Measurements from ENCODE around the gene SYTL1. TPM values are rescaled to one million over a fixed set of nuclear protein-coding genes. Genes with fewer than 3 reads are reported as not detected.

SYTL1 gene
- total RNA-seq, 1 donor, result 44.3 TPM

- H3K9me3 ChIP-seq (ENCODE audit: low read depth, low read length), result no peaks in the 10 kb centered on the region
- H3K4me3 ChIP-seq (ENCODE audit: low read length), result no peak overlapping the region
- no peaks in the 10 kb centered on the region for H3K27me3 ChIP-seq (ENCODE audit: insufficient read depth, low read length)
- H3K4me1 ChIP-seq (ENCODE audit: insufficient read depth, low read length), result peaks cover 25% of the 10 kb centered on the region
Observed at GRCh38 chr1:27393641-27394281, 51.9 kb downstream of the SYTL1 start.

- Histone ChIP-seq H3K4me1 (ENCODE audit: insufficient read depth, low read length) (peaks cover 25% of the 10 kb centered on the region), H3K9me3 (ENCODE audit: low read depth, low read length) (no peaks in the 10 kb centered on the region), H3K4me3 (ENCODE audit: low read length) (no peak overlapping the region), H3K27me3 (ENCODE audit: insufficient read depth, low read length) (no peaks in the 10 kb centered on the region)
Observed at GRCh38 chr1:27394282-27394658, 52.4 kb downstream of the SYTL1 start.

- H3K4me1 ChIP-seq (ENCODE audit: insufficient read depth, low read length), result peaks cover 25% of the 10 kb centered on the region
- no peak overlapping the region for H3K4me3 ChIP-seq (ENCODE audit: low read length)
- no peaks in the 10 kb centered on the region for H3K9me3 ChIP-seq (ENCODE audit: low read depth, low read length)
- no peaks in the 10 kb centered on the region for H3K27me3 ChIP-seq (ENCODE audit: insufficient read depth, low read length)
Observed at GRCh38 chr1:27394925-27395324, 53.1 kb downstream of the SYTL1 start.

GRCh38 chr1:27395441-27396195, 53.8 kb downstream of the SYTL1 start:
- peaks cover 25% of the 10 kb centered on the region for H3K4me1 ChIP-seq (ENCODE audit: insufficient read depth, low read length)

GRCh38 chr1:27397110-27397509, 55.3 kb downstream of the SYTL1 start:
- H3K4me1 ChIP-seq (ENCODE audit: insufficient read depth, low read length), result peaks cover 22% of the 10 kb centered on the region
- no peaks in the 10 kb centered on the region for H3K27me3 ChIP-seq (ENCODE audit: insufficient read depth, low read length)
- no peaks in the 10 kb centered on the region for H3K9me3 ChIP-seq (ENCODE audit: low read depth, low read length)
- H3K4me3 ChIP-seq (ENCODE audit: low read length), result no peak overlapping the region

More at GRCh38 chr1:27395441-27396195, 53.8 kb downstream of the SYTL1 start:
- H3K4me3 ChIP-seq (ENCODE audit: low read length), result no peak overlapping the region
- H3K9me3 ChIP-seq (ENCODE audit: low read depth, low read length), result no peaks in the 10 kb centered on the region
- no peaks in the 10 kb centered on the region for H3K27me3 ChIP-seq (ENCODE audit: insufficient read depth, low read length)

GRCh38 chr1:27397749-27398148, 55.9 kb downstream of the SYTL1 start:
- Histone ChIP-seq H3K9me3 (ENCODE audit: low read depth, low read length) (no peaks in the 10 kb centered on the region), H3K27me3 (ENCODE audit: insufficient read depth, low read length) (no peaks in the 10 kb centered on the region)

GRCh38 chr1:27398405-27399149, 56.8 kb downstream of the SYTL1 start:
- Histone ChIP-seq H3K4me3 (ENCODE audit: low read length) (no peak overlapping the region), H3K4me1 (ENCODE audit: insufficient read depth, low read length) (peaks cover 28% of the 10 kb centered on the region), H3K9me3 (ENCODE audit: low read depth, low read length) (no peaks in the 10 kb centered on the region), H3K27me3 (ENCODE audit: insufficient read depth, low read length) (no peaks in the 10 kb centered on the region)

More at GRCh38 chr1:27397749-27398148, 55.9 kb downstream of the SYTL1 start:
- peaks cover 22% of the 10 kb centered on the region for H3K4me1 ChIP-seq (ENCODE audit: insufficient read depth, low read length)
- no peak overlapping the region for H3K4me3 ChIP-seq (ENCODE audit: low read length)

GRCh38 chr1:27399251-27400025, 57.6 kb downstream of the SYTL1 start:
- no peaks in the 10 kb centered on the region for H3K9me3 ChIP-seq (ENCODE audit: low read depth, low read length)
- H3K4me1 ChIP-seq (ENCODE audit: insufficient read depth, low read length), result peaks cover 36% of the 10 kb centered on the region
- no peaks in the 10 kb centered on the region for H3K27me3 ChIP-seq (ENCODE audit: insufficient read depth, low read length)
- H3K4me3 ChIP-seq (ENCODE audit: low read length), result no peak overlapping the region

- Histone ChIP-seq H3K9me3 (ENCODE audit: low read depth, low read length) (no peaks in the 10 kb centered on the region), H3K27me3 (ENCODE audit: insufficient read depth, low read length) (no peaks in the 10 kb centered on the region), H3K4me3 (ENCODE audit: low read length) (no peak overlapping the region), H3K4me1 (ENCODE audit: insufficient read depth, low read length) (peaks cover 30% of the 10 kb centered on the region)
Observed at GRCh38 chr1:27400082-27400962, 58.5 kb downstream of the SYTL1 start.

GRCh38 chr1:27400963-27401341, 59.1 kb downstream of the SYTL1 start:
- Histone ChIP-seq H3K27me3 (ENCODE audit: insufficient read depth, low read length) (no peaks in the 10 kb centered on the region), H3K4me3 (ENCODE audit: low read length) (no peak overlapping the region), H3K9me3 (ENCODE audit: low read depth, low read length) (no peaks in the 10 kb centered on the region), H3K4me1 (ENCODE audit: insufficient read depth, low read length) (peaks cover 29% of the 10 kb centered on the region)

- no peaks in the 10 kb centered on the region for H3K9me3 ChIP-seq (ENCODE audit: low read depth, low read length)
- peaks cover 33% of the 10 kb centered on the region for H3K4me1 ChIP-seq (ENCODE audit: insufficient read depth, low read length)
- no peaks in the 10 kb centered on the region for H3K27me3 ChIP-seq (ENCODE audit: insufficient read depth, low read length)
- no peak overlapping the region for H3K4me3 ChIP-seq (ENCODE audit: low read length)
Observed at GRCh38 chr1:27402349-27402754, 60.5 kb downstream of the SYTL1 start.

- Histone ChIP-seq H3K4me3 (ENCODE audit: low read length) (no peak overlapping the region), H3K4me1 (ENCODE audit: insufficient read depth, low read length) (peaks cover 33% of the 10 kb centered on the region), H3K27me3 (ENCODE audit: insufficient read depth, low read length) (no peaks in the 10 kb centered on the region), H3K9me3 (ENCODE audit: low read depth, low read length) (no peaks in the 10 kb centered on the region)
Observed at GRCh38 chr1:27403065-27403726, 61.4 kb downstream of the SYTL1 start.

All from mononuclear cell (primary cell).